G401.6 (cell line): ENCODE results near the gene CFC1.
"Not testable (repeated sequence)": the region's sequence is repeated elsewhere in the genome, so short reads cannot be mapped to it uniquely, and the experiment has no call there.

Source experiments
- FAIRE-seq: peaks from 2 replicates; lab custom pipeline; 2012; peaks lifted over from hg19 to GRCh38; lab: Jason Lieb, UNC

CFC1 gene

GRCh38 chr2:130599393-130599792 lies at the start of gene CFC1:
Gene CFC1 (minus strand): TSS chr2:130599575. CDS start chr2:130599287, 288 bp downstream.
- not testable (repeated sequence) for FAIRE-seq

GRCh38 chr2:130641688-130642087 lies 42.3 kb upstream of the CFC1 start:
- not testable (repeated sequence) for FAIRE-seq

- FAIRE-seq: not testable (repeated sequence)
Observed at GRCh38 chr2:130638973-130639372, 39.6 kb upstream of the CFC1 start.

- FAIRE-seq: not testable (repeated sequence)
Observed at GRCh38 chr2:130628784-130629475, 29.6 kb upstream of the CFC1 start.

GRCh38 chr2:130611140-130611539 lies 11.8 kb upstream of the CFC1 start, which contains the start of gene POTEJ:
Gene POTEJ (plus strand): TSS chr2:130611440. CDS start chr2:130611533, 93 bp downstream.
- FAIRE-seq: not testable (repeated sequence)

- FAIRE-seq: not testable (repeated sequence)
Observed at GRCh38 chr2:130610486-130610885, 11.1 kb upstream of the CFC1 start.

GRCh38 chr2:130609002-130609920 lies 9.9 kb upstream of the CFC1 start:
- FAIRE-seq: not testable (repeated sequence)

GRCh38 chr2:130608276-130609001 lies 9.1 kb upstream of the CFC1 start:
- FAIRE-seq: not testable (repeated sequence)

- FAIRE-seq: not testable (repeated sequence)
Observed at GRCh38 chr2:130601648-130602302, 2.4 kb upstream of the CFC1 start.

- not testable (repeated sequence) for FAIRE-seq
Observed at GRCh38 chr2:130599926-130600325, 551 bp upstream of the CFC1 start.

GRCh38 chr2:130598463-130598862 lies 912 bp downstream of the CFC1 start:
- FAIRE-seq: not testable (repeated sequence)

GRCh38 chr2:130597994-130598393 lies 1.4 kb downstream of the CFC1 start:
- not testable (repeated sequence) for FAIRE-seq

GRCh38 chr2:130596757-130597156 lies 2.6 kb downstream of the CFC1 start:
- not testable (repeated sequence) for FAIRE-seq

GRCh38 chr2:130594011-130594410 lies 5.4 kb downstream of the CFC1 start:
- not testable (repeated sequence) for FAIRE-seq

GRCh38 chr2:130592791-130593414 lies 6.5 kb downstream of the CFC1 start:
- not testable (repeated sequence) for FAIRE-seq

GRCh38 chr2:130590842-130591359 lies 8.5 kb downstream of the CFC1 start:
- not testable (repeated sequence) for FAIRE-seq

GRCh38 chr2:130590170-130590841 lies 9.1 kb downstream of the CFC1 start:
- FAIRE-seq: not testable (repeated sequence)

- not testable (repeated sequence) for FAIRE-seq
Observed at GRCh38 chr2:130588688-130589458, 10.5 kb downstream of the CFC1 start.

GRCh38 chr2:130584726-130585125 lies 14.6 kb downstream of the CFC1 start:
- FAIRE-seq: not testable (repeated sequence)
